ENCODE data around the gene TIGD3.

GRCh38 chr11:65321828-65322485 is 32.6 kb upstream of the TIGD3 start:
- TF ChIP-seq CTCF (IDR thresholded peaks at IDR 0.05) (no peak), POLR2A (IDR thresholded peaks at IDR 0.05) (no peak)
